ENCODE data around the gene TTC7B.

TTC7B gene

DNA sequence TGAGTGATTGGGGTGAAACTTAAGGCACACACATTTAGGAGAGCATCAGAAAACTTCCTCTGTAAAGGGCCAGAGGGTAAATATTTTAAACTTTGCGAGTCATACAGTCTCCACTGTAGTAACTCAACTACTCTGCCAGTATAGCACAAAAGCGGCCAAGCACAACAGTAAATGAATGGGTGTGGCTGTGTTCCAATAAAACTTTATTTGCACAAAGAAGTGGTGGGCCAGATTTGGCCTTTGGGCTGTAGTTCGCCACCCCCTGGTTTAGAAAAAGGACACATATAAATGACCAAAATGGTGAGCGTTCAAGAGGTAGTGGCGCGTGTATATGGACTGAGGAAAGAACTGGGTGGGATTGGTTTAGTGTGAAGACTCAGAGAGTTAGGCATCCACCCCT, 309.5 kb downstream of the TTC7B start:
- TF ChIP-seq CTCF (IDR thresholded peaks at IDR 0.05; ENCODE audit: low read depth, low read length): no peak
- H3K4me3 ChIP-seq (ENCODE audit: low read depth, low read length): no peak overlapping the region

DNA sequence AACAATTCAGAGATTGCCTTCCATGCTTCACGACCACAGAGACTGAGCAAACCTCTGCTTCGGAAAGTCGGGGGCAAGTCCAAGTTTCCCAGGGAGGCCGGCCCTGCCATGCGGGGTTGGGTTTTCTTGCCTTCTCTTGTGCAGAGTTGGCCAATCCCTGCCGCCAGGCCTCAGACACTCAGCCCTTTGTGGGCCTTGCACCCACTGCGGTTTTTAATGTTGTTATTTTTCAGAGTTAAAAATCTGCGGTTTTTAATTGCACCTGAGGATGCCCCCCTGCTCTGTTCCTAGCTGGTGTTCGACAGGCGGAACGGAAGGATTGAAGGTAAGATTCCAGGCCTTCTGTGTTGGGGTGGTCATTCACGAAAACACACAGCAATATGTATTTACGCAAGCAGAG, 310.7 kb downstream of the TTC7B start:
- no peak overlapping the region for H3K4me3 ChIP-seq (ENCODE audit: low read depth, low read length)
- TF ChIP-seq CTCF (IDR thresholded peaks at IDR 0.05; ENCODE audit: low read depth, low read length): no peak

GRCh38 chr14:90504643-90505042, 311.6 kb downstream of the TTC7B start:
- H3K4me3 ChIP-seq (ENCODE audit: low read depth, low read length): no peak overlapping the region
- TF ChIP-seq CTCF (IDR thresholded peaks at IDR 0.05; ENCODE audit: low read depth, low read length): no peak

DNA sequence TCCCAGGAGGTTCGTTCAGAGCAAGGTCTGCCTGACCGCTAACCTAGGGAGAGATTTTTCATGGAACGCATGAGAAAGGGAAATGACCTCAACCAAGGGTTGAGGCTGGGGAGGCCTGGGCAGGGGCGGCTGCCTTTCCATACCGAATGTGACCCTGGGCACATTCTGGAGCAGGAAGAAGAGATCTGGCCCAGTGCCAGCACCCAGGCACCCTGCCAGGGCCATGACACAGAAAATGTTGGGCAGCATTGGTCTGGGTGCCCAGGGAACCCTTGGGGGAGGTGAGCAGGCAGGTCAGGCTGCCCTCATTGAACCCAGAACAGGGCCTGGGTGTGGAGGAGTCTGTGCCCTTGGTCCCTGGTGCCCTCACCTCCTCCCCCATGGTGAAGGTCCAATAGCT, 312.6 kb downstream of the TTC7B start:
- no peak overlapping the region for H3K4me3 ChIP-seq (ENCODE audit: low read depth, low read length)
- TF ChIP-seq CTCF (IDR thresholded peaks at IDR 0.05; ENCODE audit: low read depth, low read length): no peak

DNA sequence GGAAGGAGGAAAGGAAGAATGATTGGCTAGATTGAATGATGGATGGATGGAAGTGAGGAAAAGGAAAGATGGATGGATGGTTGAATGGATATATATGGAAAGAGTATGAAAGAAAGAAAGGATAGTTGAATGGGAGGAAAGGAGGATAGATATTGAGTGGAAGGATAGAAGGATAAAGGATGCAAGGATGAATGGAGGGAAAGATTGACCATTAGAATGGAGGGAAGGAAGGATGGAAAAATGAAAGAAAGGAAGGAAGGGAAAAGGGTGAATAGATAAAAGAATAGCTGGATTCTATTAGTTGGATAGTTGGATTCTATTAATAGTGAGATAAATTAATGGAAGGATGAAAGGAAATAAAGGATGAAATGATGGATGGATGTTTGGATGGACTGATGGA, 313.5 kb downstream of the TTC7B start:
- H3K4me3 ChIP-seq (ENCODE audit: low read depth, low read length): no peak overlapping the region
- no peak for TF ChIP-seq CTCF (IDR thresholded peaks at IDR 0.05; ENCODE audit: low read depth, low read length)

DNA sequence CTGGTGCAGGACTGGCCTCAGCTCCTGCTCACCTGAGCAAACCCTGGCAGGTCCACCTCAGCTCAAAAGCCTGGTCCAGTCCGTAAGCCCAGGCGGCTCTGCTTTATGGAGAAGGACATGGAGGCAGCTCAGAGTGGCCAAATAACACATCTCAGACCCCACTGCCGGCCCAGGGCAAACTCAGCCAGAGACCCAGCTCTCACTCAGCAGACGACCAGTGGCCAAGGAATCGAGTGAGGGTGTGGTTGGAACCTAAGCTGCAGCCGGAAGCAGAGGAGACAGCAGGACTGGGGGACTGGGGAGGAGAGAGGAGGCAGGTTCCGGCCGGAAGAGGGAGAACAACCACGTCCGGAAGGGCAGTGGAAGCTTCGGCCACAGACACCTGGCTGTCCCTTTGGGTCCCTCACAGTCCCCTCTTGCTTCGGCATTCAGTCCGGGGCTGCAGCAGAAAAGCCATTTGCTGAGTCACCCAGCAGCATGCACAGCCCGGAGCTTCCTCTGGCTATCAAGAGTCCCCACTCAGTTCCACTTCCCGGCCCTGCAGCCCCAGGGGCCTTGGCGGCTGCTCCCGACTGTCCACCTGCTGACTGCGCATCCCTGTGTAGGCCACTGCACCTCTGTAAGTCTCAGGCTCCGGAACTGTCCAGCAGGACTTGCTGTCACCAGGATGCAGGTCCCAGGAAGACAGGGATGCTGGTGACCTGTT, 315.4 kb downstream of the TTC7B start:
- H3K4me3 ChIP-seq (ENCODE audit: low read depth, low read length): no peak overlapping the region
- no peak for TF ChIP-seq CTCF (IDR thresholded peaks at IDR 0.05; ENCODE audit: low read depth, low read length)

- TF ChIP-seq CTCF (IDR thresholded peaks at IDR 0.05; ENCODE audit: low read depth, low read length): no peak
- H3K4me3 ChIP-seq (ENCODE audit: low read depth, low read length): no peak overlapping the region
Observed at GRCh38 chr14:90499908-90500664, 316.1 kb downstream of the TTC7B start.

All from WI38 (cell line).